ENCODE measurements around the gene ALMS1.

DNA sequence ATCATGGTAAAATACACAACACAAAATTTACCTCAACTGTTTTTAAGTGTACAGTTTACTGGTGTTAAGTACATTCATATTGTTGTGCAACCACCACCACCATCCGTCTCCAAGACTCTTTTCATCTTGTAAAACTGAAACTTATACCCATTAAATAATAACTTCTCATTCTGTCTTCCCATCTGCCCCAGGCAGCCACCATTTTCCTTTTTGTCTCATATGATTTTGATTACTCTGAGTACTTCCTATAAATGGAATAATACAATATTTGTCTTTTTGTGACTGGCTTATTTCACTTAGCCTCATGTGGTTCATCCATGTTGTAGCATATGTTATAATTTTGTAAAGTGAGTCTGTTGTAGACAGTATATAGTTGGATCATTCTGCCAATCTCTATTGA, 82.7 kb downstream of the ALMS1 start:
- TF ChIP-seq, protein P1, sequence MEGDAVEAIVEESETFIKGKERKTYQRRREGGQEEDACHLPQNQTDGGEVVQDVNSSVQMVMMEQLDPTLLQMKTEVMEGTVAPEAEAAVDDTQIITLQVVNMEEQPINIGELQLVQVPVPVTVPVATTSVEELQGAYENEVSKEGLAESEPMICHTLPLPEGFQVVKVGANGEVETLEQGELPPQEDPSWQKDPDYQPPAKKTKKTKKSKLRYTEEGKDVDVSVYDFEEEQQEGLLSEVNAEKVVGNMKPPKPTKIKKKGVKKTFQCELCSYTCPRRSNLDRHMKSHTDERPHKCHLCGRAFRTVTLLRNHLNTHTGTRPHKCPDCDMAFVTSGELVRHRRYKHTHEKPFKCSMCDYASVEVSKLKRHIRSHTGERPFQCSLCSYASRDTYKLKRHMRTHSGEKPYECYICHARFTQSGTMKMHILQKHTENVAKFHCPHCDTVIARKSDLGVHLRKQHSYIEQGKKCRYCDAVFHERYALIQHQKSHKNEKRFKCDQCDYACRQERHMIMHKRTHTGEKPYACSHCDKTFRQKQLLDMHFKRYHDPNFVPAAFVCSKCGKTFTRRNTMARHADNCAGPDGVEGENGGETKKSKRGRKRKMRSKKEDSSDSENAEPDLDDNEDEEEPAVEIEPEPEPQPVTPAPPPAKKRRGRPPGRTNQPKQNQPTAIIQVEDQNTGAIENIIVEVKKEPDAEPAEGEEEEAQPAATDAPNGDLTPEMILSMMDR (IDR thresholded peaks at IDR 0.05): no peak
- no peak for TF ChIP-seq POLR2A (IDR thresholded peaks at IDR 0.05)

Data from adrenal gland (tissue), 5 donors.